Fibroblast of lung (primary cell): ENCODE data around the gene MGAT5. TPM values are rescaled to one million over a fixed set of nuclear protein-coding genes. Genes with fewer than 3 reads are reported as not detected.
A peak's percentile ranks its signal among the peaks of the same experiment; 100 is the strongest.

Experiments
- DNase-seq, 2 donors: peaks; one replicate each; pipeline versions ENCODE4 v3.0.0 to v3.0.0-alpha.2; 2010; ENCODE audit warnings: low read depth in 2 of 2
- H2AFZ ChIP-seq: 2 replicates; pipeline ENCODE4 v1.5.1; 2012; ENCODE audit warnings: low read length, control low read depth, inconsistent platforms
- H3K27ac ChIP-seq: 2 replicates; pipeline ENCODE4 v1.5.1; 2011; ENCODE audit warnings: low read length, control low read depth; ENCODE audit not compliant: insufficient read depth
- H3K27me3 ChIP-seq: 2 replicates; pipeline ENCODE4 v1.5.1; 2011; ENCODE audit warnings: mild to moderate bottlenecking, low read length; ENCODE audit not compliant: control insufficient read depth, insufficient read depth
- H3K36me3 ChIP-seq: 2 replicates; pipeline ENCODE4 v1.5.1; 2011; ENCODE audit warnings: low read length; ENCODE audit not compliant: control insufficient read depth, insufficient read depth
- H3K4me1 ChIP-seq: 2 replicates; pipeline ENCODE4 v1.5.1; 2011; ENCODE audit warnings: low read length; ENCODE audit not compliant: control insufficient read depth, insufficient read depth; ENCODE audit errors: extremely low read depth
- H3K4me2 ChIP-seq: 2 replicates; pipeline ENCODE4 v1.5.1; 2011; ENCODE audit warnings: low read length, control low read depth; ENCODE audit not compliant: insufficient read depth; ENCODE audit errors: extremely low read depth
- H3K4me3 ChIP-seq, 4 experiments: fragments of 200-600 bp in 1 of 4; sonication (generic) in 1 of 4; replicated peaks in 1 of 4; 2 replicates each; pipeline ENCODE4 v1.5.1; 2011 to 2016; ENCODE audit warnings: low read length in 4 of 4, low read depth in 3 of 4, mild to moderate bottlenecking in 3 of 4, control low read depth in 2 of 4, inconsistent platforms in 1 of 4, mixed read lengths in 1 of 4; ENCODE audit not compliant: insufficient read depth in 1 of 4; ENCODE audit errors: control extremely low read depth in 1 of 4
- H3K79me2 ChIP-seq: 2 replicates; pipeline ENCODE4 v1.5.1; 2012; ENCODE audit warnings: mild to moderate bottlenecking, low read length, inconsistent platforms; ENCODE audit not compliant: control insufficient read depth, insufficient read depth
- H3K9ac ChIP-seq: 2 replicates; pipeline ENCODE4 v1.5.1; 2011; ENCODE audit warnings: mild to moderate bottlenecking, low read length, control low read depth; ENCODE audit not compliant: insufficient read depth
- H3K9me3 ChIP-seq: 2 replicates; pipeline ENCODE4 v1.5.1; 2012; ENCODE audit warnings: low read depth, low read length; ENCODE audit not compliant: control insufficient read depth, insufficient read depth
- H4K20me1 ChIP-seq: 2 replicates; pipeline ENCODE4 v1.5.1; 2011; ENCODE audit warnings: low read length; ENCODE audit not compliant: control insufficient read depth, insufficient read depth; ENCODE audit errors: extremely low read depth
- EZH2 ChIP-seq: IDR thresholded peaks from 2 replicates; pipeline ENCODE4 v1.5.1; 2012; ENCODE audit warnings: low read length, control low read depth, mild to moderate bottlenecking; ENCODE audit errors: missing control alignments
- polyA plus RNA-seq, 2 donors: library from polyadenylated mRNA; depleted of rRNA in 1 of 2; stranded (reverse) in 1 of 2; unstranded in 1 of 2; fragments of >200 nt; gene quantifications; 2 replicates each; pipeline ENCODE4 v1.2.1, GENCODE V29; 2011 to 2012; ENCODE audit warnings: missing spikeins in 1 of 2
- total RNA-seq: library from RNA; depleted of rRNA; stranded (reverse); fragments of >200 nt; gene quantifications from 2 replicates; pipeline ENCODE4 v1.2.1, GENCODE V29; 2014
- TF ChIP-seq, protein P1 (sequence below), 2 donors: IDR thresholded peaks in 1 of 2; conservative IDR thresholded peaks in 1 of 2; 1 replicate in 1 of 2; 2 replicates in 1 of 2; pipeline ENCODE4 v1.5.1; 2011 to 2012; ENCODE audit warnings: low read length in 2 of 2, control low read depth in 1 of 2, inconsistent platforms in 1 of 2, low read depth in 1 of 2, mild to moderate bottlenecking in 1 of 2

MGAT5 gene
- total and polyA plus RNA-seq, 2 donors (not counting 1 experiment from before 2014, with no cell fraction given), result 270 to 301 TPM

DNA sequence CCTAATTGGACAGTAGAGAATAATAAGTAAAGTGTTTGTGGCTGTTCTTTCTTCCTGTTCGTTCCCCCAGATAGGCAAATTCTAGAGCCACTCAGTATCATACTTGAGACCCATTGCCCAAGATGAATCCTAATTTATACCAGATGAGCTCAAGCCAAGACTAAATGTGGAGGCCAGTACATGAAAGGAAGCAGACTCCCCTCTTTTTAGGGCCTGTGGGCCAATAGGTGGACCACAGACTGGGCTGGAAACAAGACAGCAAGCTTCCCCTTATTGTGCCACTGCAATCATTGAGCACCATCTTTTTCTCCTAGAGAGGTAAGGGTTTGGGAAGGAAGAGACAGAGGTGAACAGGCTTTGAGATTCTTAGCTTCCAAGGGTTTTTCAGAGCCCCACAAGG, 141.9 kb downstream of the MGAT5 start:
- TF ChIP-seq, protein P1, sequence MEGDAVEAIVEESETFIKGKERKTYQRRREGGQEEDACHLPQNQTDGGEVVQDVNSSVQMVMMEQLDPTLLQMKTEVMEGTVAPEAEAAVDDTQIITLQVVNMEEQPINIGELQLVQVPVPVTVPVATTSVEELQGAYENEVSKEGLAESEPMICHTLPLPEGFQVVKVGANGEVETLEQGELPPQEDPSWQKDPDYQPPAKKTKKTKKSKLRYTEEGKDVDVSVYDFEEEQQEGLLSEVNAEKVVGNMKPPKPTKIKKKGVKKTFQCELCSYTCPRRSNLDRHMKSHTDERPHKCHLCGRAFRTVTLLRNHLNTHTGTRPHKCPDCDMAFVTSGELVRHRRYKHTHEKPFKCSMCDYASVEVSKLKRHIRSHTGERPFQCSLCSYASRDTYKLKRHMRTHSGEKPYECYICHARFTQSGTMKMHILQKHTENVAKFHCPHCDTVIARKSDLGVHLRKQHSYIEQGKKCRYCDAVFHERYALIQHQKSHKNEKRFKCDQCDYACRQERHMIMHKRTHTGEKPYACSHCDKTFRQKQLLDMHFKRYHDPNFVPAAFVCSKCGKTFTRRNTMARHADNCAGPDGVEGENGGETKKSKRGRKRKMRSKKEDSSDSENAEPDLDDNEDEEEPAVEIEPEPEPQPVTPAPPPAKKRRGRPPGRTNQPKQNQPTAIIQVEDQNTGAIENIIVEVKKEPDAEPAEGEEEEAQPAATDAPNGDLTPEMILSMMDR (conservative IDR thresholded peaks at IDR 0.05 in 1 of 2, IDR thresholded peaks at IDR 0.05 in 1 of 2; ENCODE audit: low read depth in 1 of 2, low read length in 2 of 2), result no peak
- no peak for TF ChIP-seq EZH2
- Histone ChIP-seq H3K9me3 (no peaks in the 10 kb centered on the region), H3K27me3 (no peaks in the 10 kb centered on the region), H3K4me2 (no peak overlapping the region), H3K4me1 (peaks cover 15% of the 10 kb centered on the region), H3K79me2 (no peaks in the 10 kb centered on the region), H2AFZ (no peak overlapping the region), H3K36me3 (no peaks in the 10 kb centered on the region), H3K4me3 (no peak overlapping the region), H4K20me1 (no peaks in the 10 kb centered on the region), H3K9ac (no peak overlapping the region), H3K27ac (no peak overlapping the region)
- DNase-seq, result no peak

DNA sequence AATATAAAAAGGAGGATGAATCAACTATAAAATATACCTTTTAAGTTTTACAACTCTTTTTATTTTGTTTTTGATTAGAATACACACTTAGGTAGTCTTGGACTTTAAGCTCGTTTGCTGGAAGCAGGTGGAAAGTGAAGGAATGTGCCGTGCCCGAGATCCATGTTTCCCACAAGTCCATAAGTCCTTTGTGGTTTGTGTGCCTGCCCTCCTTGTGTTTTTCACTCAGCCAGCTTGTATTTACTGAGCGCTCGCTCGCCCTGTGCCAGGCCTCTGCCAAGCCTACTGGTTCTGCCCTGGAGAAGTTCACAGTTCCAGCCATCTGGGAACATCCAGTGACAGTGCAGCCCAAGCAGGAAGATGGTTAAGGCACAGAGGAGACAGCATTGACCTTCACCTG, 142.6 kb downstream of the MGAT5 start:
- no peak overlapping the region for H2AFZ ChIP-seq
- H4K20me1 ChIP-seq, result no peaks in the 10 kb centered on the region
- H3K4me3 ChIP-seq, result no peak overlapping the region
- TF ChIP-seq EZH2, result no peak
- TF ChIP-seq, protein P1 (conservative IDR thresholded peaks at IDR 0.05 in 1 of 2, IDR thresholded peaks at IDR 0.05 in 1 of 2; ENCODE audit: low read depth in 1 of 2, low read length in 2 of 2), result no peak
- no peak overlapping the region for H3K4me2 ChIP-seq
- no peaks in the 10 kb centered on the region for H3K36me3 ChIP-seq
- no peak overlapping the region for H3K27ac ChIP-seq
- H3K4me1 ChIP-seq, result peaks cover 22% of the 10 kb centered on the region
- no peaks in the 10 kb centered on the region for H3K27me3 ChIP-seq
- H3K9ac ChIP-seq, result no peak overlapping the region
- no peaks in the 10 kb centered on the region for H3K9me3 ChIP-seq
- no peaks in the 10 kb centered on the region for H3K79me2 ChIP-seq
- DNase-seq, result no peak

DNA sequence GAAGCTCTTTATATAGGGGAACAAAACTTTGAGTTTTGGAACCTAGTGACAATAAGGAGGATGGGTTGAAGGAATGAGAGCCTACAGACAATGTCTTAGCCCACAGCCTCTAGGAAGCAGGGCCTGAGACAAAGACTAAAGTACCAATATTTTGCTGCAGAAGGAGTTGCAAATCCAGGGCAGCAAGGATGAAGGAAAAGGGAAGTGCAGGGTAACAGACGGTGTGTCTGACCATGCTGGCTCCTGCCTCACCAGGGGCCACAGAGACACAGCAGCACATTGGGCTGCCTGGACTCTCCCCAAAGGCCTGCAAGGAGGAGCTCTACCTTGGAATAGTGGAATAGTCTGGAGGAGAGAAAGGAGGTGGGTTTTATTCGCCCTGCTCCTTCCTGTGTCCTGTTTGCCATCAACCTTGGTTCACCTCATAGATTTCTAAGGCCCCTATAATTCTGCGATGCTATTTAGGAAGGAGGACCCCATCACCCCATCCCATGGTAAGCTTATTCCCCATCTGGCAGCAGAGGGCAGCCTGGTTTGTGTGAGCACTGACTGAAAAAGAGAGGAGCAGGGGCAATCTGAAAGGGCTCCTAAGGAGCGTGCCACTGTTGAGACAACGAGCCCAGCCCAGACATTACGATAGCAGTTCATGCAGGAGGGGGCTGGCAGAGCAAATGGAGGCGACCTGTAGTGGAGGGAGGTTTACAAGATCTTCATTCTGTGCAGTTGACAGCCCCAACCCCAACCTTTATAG, 143.4 kb downstream of the MGAT5 start:
- Histone ChIP-seq H3K9me3 (no peaks in the 10 kb centered on the region), H3K4me3 (no peak overlapping the region), H3K4me2 (no peak overlapping the region), H2AFZ (no peak overlapping the region), H3K79me2 (no peaks in the 10 kb centered on the region), H4K20me1 (no peaks in the 10 kb centered on the region), H3K9ac (no peak overlapping the region), H3K27me3 (no peaks in the 10 kb centered on the region), H3K36me3 (no peaks in the 10 kb centered on the region), H3K27ac (peak overlapping the region; percentile 55), H3K4me1 (peaks cover 27% of the 10 kb centered on the region)
- no peak for TF ChIP-seq EZH2
- TF ChIP-seq, protein P1 (conservative IDR thresholded peaks at IDR 0.05 in 1 of 2, IDR thresholded peaks at IDR 0.05 in 1 of 2; ENCODE audit: low read depth in 1 of 2, low read length in 2 of 2), result no peak
- no peak for DNase-seq
